ENCODE data around the gene UEVLD.

Gene UEVLD

GRCh38 chr11:18600915-18601569 is 12.5 kb upstream of the UEVLD start:
- TF ChIP-seq EGR1 (IDR thresholded peaks at IDR 0.05) (no peak), YY1 (IDR thresholded peaks at IDR 0.05; ENCODE audit: low read depth) (no peak), EP300 (IDR thresholded peaks at IDR 0.05; ENCODE audit: borderline replicate concordance) (no peak), RAD21 (IDR thresholded peaks at IDR 0.05; ENCODE audit: low read depth) (no peak), REST (IDR thresholded peaks at IDR 0.05; ENCODE audit: low read depth) (no peak), NFIC (IDR thresholded peaks at IDR 0.05) (no peak), MAX (IDR thresholded peaks at IDR 0.05) (no peak), TAF1 (IDR thresholded peaks at IDR 0.05; ENCODE audit: low read depth) (no peak), USF1 (IDR thresholded peaks at IDR 0.05) (no peak), ZBTB7A (IDR thresholded peaks at IDR 0.05; ENCODE audit: low read depth) (no peak), TCF12 (IDR thresholded peaks at IDR 0.05; ENCODE audit: low read depth) (no peak), FOXM1 (IDR thresholded peaks at IDR 0.05; ENCODE audit: borderline replicate concordance, low read depth) (no peak), CREB1 (IDR thresholded peaks at IDR 0.05; ENCODE audit: low read depth) (no peak), CEBPB (IDR thresholded peaks at IDR 0.05) (no peak), TEAD4 (IDR thresholded peaks at IDR 0.05) (no peak)

- no peak for TF ChIP-seq TAF1 (IDR thresholded peaks at IDR 0.05; ENCODE audit: low read depth)
- TF ChIP-seq YY1 (IDR thresholded peaks at IDR 0.05; ENCODE audit: low read depth): no peak
- no peak for TF ChIP-seq FOXM1 (IDR thresholded peaks at IDR 0.05; ENCODE audit: borderline replicate concordance, low read depth)
- TF ChIP-seq CREB1 (IDR thresholded peaks at IDR 0.05; ENCODE audit: low read depth): no peak
- no peak for TF ChIP-seq NFIC (IDR thresholded peaks at IDR 0.05)
- no peak for TF ChIP-seq TEAD4 (IDR thresholded peaks at IDR 0.05)
- TF ChIP-seq RAD21 (IDR thresholded peaks at IDR 0.05; ENCODE audit: low read depth): no peak
- no peak for TF ChIP-seq CEBPB (IDR thresholded peaks at IDR 0.05)
- no peak for TF ChIP-seq REST (IDR thresholded peaks at IDR 0.05; ENCODE audit: low read depth)
- no peak for TF ChIP-seq TCF12 (IDR thresholded peaks at IDR 0.05; ENCODE audit: low read depth)
- TF ChIP-seq EGR1 (IDR thresholded peaks at IDR 0.05): no peak
- TF ChIP-seq USF1 (IDR thresholded peaks at IDR 0.05): no peak
- no peak for TF ChIP-seq ZBTB7A (IDR thresholded peaks at IDR 0.05; ENCODE audit: low read depth)
- no peak for TF ChIP-seq EP300 (IDR thresholded peaks at IDR 0.05; ENCODE audit: borderline replicate concordance)
- TF ChIP-seq MAX (IDR thresholded peaks at IDR 0.05): no peak
These were observed 11.3 kb upstream of the UEVLD start, which contains the start of gene MISFA for GRCh38 chr11:18599739-18600230. Gene MISFA (plus strand): TSS chr11:18599789. CDS start chr11:18599929, 140 bp downstream.

GRCh38 chr11:18594999-18595749 is 6.6 kb upstream of the UEVLD start:
- no peak for TF ChIP-seq CREB1 (IDR thresholded peaks at IDR 0.05; ENCODE audit: low read depth)
- TF ChIP-seq RAD21 (IDR thresholded peaks at IDR 0.05; ENCODE audit: low read depth): no peak
- TF ChIP-seq NFIC (IDR thresholded peaks at IDR 0.05): no peak
- TF ChIP-seq ZBTB7A (IDR thresholded peaks at IDR 0.05; ENCODE audit: low read depth): no peak
- no peak for TF ChIP-seq FOXM1 (IDR thresholded peaks at IDR 0.05; ENCODE audit: borderline replicate concordance, low read depth)
- TF ChIP-seq TCF12 (IDR thresholded peaks at IDR 0.05; ENCODE audit: low read depth): no peak
- TF ChIP-seq MAX (IDR thresholded peaks at IDR 0.05): no peak
- no peak for TF ChIP-seq REST (IDR thresholded peaks at IDR 0.05; ENCODE audit: low read depth)
- TF ChIP-seq USF1 (IDR thresholded peaks at IDR 0.05): no peak
- no peak for TF ChIP-seq EP300 (IDR thresholded peaks at IDR 0.05; ENCODE audit: borderline replicate concordance)
- TF ChIP-seq YY1 (IDR thresholded peaks at IDR 0.05; ENCODE audit: low read depth): no peak
- TF ChIP-seq TAF1 (IDR thresholded peaks at IDR 0.05; ENCODE audit: low read depth): no peak
- TF ChIP-seq EGR1 (IDR thresholded peaks at IDR 0.05): no peak
- TF ChIP-seq TEAD4 (IDR thresholded peaks at IDR 0.05): no peak
- no peak for TF ChIP-seq CEBPB (IDR thresholded peaks at IDR 0.05)
